Measurements from ENCODE around the gene LRRD1. TPM values are rescaled to one million over a fixed set of nuclear protein-coding genes. Genes with fewer than 3 reads are reported as not detected.
"Not testable (repeated sequence)": the region's sequence is repeated elsewhere in the genome, so short reads cannot be mapped to it uniquely, and the experiment has no call there.

The LRRD1 gene
- total and polyA plus RNA-seq, 11 donors, result 0.17 to 0.33 (median 0.19) TPM; not detected in 7

- H3K36me3 ChIP-seq, result peaks cover 0 to 89% (median 67%) of the 10 kb centered on the region in 9 donors
- WGBS, 4 donors, result 97 to 100% (median 98%) methylated on average over 1 of the region's 1 CpG
- no peak overlapping the region for H3K27ac ChIP-seq
- H3K4me1 ChIP-seq, result no peaks in the 10 kb centered on the region
- H3K9me3 ChIP-seq, result no peaks in the 10 kb centered on the region
- no peak for DNase-seq
- TF ChIP-seq CTCF (IDR thresholded peaks at IDR 0.05) (no peak), POLR2A (IDR thresholded peaks at IDR 0.05) (no peak)
- no peaks in the 10 kb centered on the region for H3K27me3 ChIP-seq
- no peak overlapping the region for H3K4me3 ChIP-seq
- no peak for ATAC-seq
- intact Hi-C loops (cut with DNase I), result no loop called here
These were observed 21.8 kb upstream of the LRRD1 start for GRCh38 chr7:92200791-92201190.

- peaks cover 0 to 37% (median 0%) of the 10 kb centered on the region in 12 donors for H3K9me3 ChIP-seq
- no peak for TF ChIP-seq POLR2A (IDR thresholded peaks at IDR 0.05)
- no peak for TF ChIP-seq CTCF (IDR thresholded peaks at IDR 0.05)
- DNase-seq, result no peak
- peaks cover 0 to 15% (median 3%) of the 10 kb centered on the region in 9 donors for H3K36me3 ChIP-seq
- 92 to 94% (median 93%) methylated on average over 3 of the region's 3 CpGs for WGBS, 4 donors
- H3K4me1 ChIP-seq, result no peaks in the 10 kb centered on the region
- H3K4me3 ChIP-seq, result no peak overlapping the region
- intact Hi-C loops (cut with DNase I), result no loop called here
- H3K27me3 ChIP-seq, result no peaks in the 10 kb centered on the region
- H3K27ac ChIP-seq, result no peak overlapping the region
- ATAC-seq, result no peak
These were observed 13.4 kb upstream of the LRRD1 start for GRCh38 chr7:92192326-92192725.

GRCh38 chr7:92189246-92189645 lies 10.3 kb upstream of the LRRD1 start:
- H3K4me1 ChIP-seq; intact Hi-C loops (cut with DNase I); H3K4me3 ChIP-seq; H3K36me3 ChIP-seq; DNase-seq; H3K27me3 ChIP-seq; H3K27ac ChIP-seq; ATAC-seq: not testable (repeated sequence)
- 94 to 96% (median 94%) methylated on average over 14 to 15 of the region's 15 CpGs for WGBS, 4 donors
- H3K9me3 ChIP-seq, result peaks cover 0 to 44% (median 0%) of the 10 kb centered on the region in 12 donors

GRCh38 chr7:92184294-92184693 lies 5.4 kb upstream of the LRRD1 start:
- H3K4me1 ChIP-seq; DNase-seq; H3K36me3 ChIP-seq; H3K27me3 ChIP-seq; ATAC-seq; H3K27ac ChIP-seq; H3K4me3 ChIP-seq; intact Hi-C loops (cut with DNase I): not testable (repeated sequence)
- H3K9me3 ChIP-seq, result peaks cover 0 to 33% (median 0%) of the 10 kb centered on the region in 12 donors
- 89 to 100% (median 92%) methylated on average over 1 of the region's 1 CpG for WGBS, 4 donors

- ATAC-seq (no peak), DNase-seq (no peak)
- Histone ChIP-seq H3K27ac (no peak overlapping the region), H3K27me3 (no peaks in the 10 kb centered on the region), H3K9me3 (no peaks in the 10 kb centered on the region), H3K36me3 (no peaks in the 10 kb centered on the region), H3K4me3 (no peak overlapping the region), H3K4me1 (peaks cover 0 to 9% (median 0%) of the 10 kb centered on the region in 12 donors)
- TF ChIP-seq CTCF (IDR thresholded peaks at IDR 0.05), result no peak
- TF ChIP-seq POLR2A (IDR thresholded peaks at IDR 0.05), result no peak
- intact Hi-C loops (cut with DNase I), result loop anchor here in 5 of 10 donors (5.0 to 10.0 kb wide), 2 partner anchors 267 to 270 kb away; partner anchors contain the start of gene GATAD1 (in 5 of the 5)
These were observed 1.6 kb downstream of the LRRD1 start for GRCh38 chr7:92177362-92177761.

GRCh38 chr7:92169529-92169928 lies 9.4 kb downstream of the LRRD1 start:
- H3K4me3 ChIP-seq; H3K36me3 ChIP-seq; DNase-seq; ATAC-seq; H3K27ac ChIP-seq; H3K4me1 ChIP-seq; intact Hi-C loops (cut with DNase I); H3K27me3 ChIP-seq: not testable (repeated sequence)
- 73 to 84% (median 80%) methylated on average over 2 of the region's 2 CpGs for WGBS, 4 donors
- peaks cover 0 to 12% (median 2%) of the 10 kb centered on the region in 12 donors for H3K9me3 ChIP-seq
